Body of pancreas (tissue), 4 donors: Measurements from ENCODE around the gene PSMC3. TPM values are rescaled to one million over a fixed set of nuclear protein-coding genes. Genes with fewer than 3 reads are reported as not detected.

Experiments
- ATAC-seq: fragments of 150-250 bp; one replicate; pipeline ENCODE4 v1.9.1; 2016
- DNase-seq, 4 donors: peaks; one replicate each; pipeline ENCODE4 v3.0.0-alpha.2; 2019
- H3K27ac ChIP-seq, 4 donors: fragments of 200-600 bp; sonication (generic); 1 replicate in 3 of 4; 2 replicates in 1 of 4; pipeline versions ENCODE4 v1.5.1 to v1.6.1; 2016 to 2019; ENCODE audit warnings: mild to moderate bottlenecking in 1 of 4, mixed read lengths in 1 of 4, moderate library complexity in 1 of 4
- H3K27me3 ChIP-seq, 2 donors: fragments of 200-600 bp; sonication (generic); one replicate each; pipeline ENCODE4 v1.6.0; 2016; ENCODE audit warnings: mild to moderate bottlenecking in 1 of 2
- H3K36me3 ChIP-seq, 2 donors: fragments of 200-600 bp; sonication (generic); replicated peaks in 1 of 2; 2 replicates each; pipeline ENCODE4 v1.5.1; 2016; ENCODE audit warnings: low read depth in 2 of 2; ENCODE audit not compliant: insufficient read depth in 1 of 2
- H3K4me1 ChIP-seq: fragments of 200-600 bp; sonication (generic); one replicate; pipeline ENCODE4 v1.6.0; 2016
- H3K4me3 ChIP-seq, 2 donors: fragments of 200-600 bp; sonication (generic); 1 replicate in 1 of 2; 2 replicates in 1 of 2; pipeline ENCODE4 v1.5.1; 2016 to 2019
- H3K9me3 ChIP-seq, 3 donors: fragments of 200-600 bp; sonication (generic); 1 replicate in 2 of 3; 2 replicates in 1 of 3; pipeline ENCODE4 v1.5.1; 2016
- CTCF ChIP-seq, 7 experiments: fragments of 450-650 bp in 4 of 7; fragments of 200-600 bp in 3 of 7; sonication (generic) in 3 of 7; IDR thresholded peaks; one replicate each; pipeline ENCODE4 v1.5.1; 2016 to 2019; ENCODE audit warnings: antibody characterized with exemption in 7 of 7
- POLR2A ChIP-seq, 3 donors: fragments of 450-650 bp; IDR thresholded peaks; one replicate each; pipeline ENCODE4 v1.6.1; 2016; ENCODE audit warnings: antibody characterized with exemption in 3 of 3, mild to moderate bottlenecking in 2 of 3
- WGBS, 2 donors: methylation state at CpG; one replicate each; pipeline ENCODE4 v1.1.5; 2017; 5-methylcytosine and 5-hydroxymethylcytosine counted together
- intact Hi-C: fragments of 100-400 bp; cut with DNase I; formaldehyde crosslinking; loops from one replicate; pipeline ENCODE4 v1.15.1; 2023
- total RNA-seq, 2 donors: library from RNA; depleted of rRNA; stranded (reverse); fragments of >200 nt; gene quantifications; one replicate each; pipeline ENCODE4 v1.1.0, GENCODE V29; 2016

PSMC3 gene
- total RNA-seq, 2 donors from 2014 or later: 43.8 to 62.8 TPM

- no peaks in the 10 kb centered on the region for H3K27me3 ChIP-seq
- H3K27ac ChIP-seq: no peak overlapping the region
- 63 to 76% methylated on average over 4 to 5 of the region's 5 CpGs for WGBS, 2 donors
- TF ChIP-seq POLR2A (IDR thresholded peaks at IDR 0.05) (no peak), CTCF (IDR thresholded peaks at IDR 0.05) (no peak)
- no peaks in the 10 kb centered on the region for H3K9me3 ChIP-seq
- ATAC-seq (no peak), DNase-seq (no peak)
- H3K4me3 ChIP-seq: no peak overlapping the region
- no peaks in the 10 kb centered on the region for H3K36me3 ChIP-seq
- intact Hi-C loops: no loop called here
- peaks cover 1% of the 10 kb centered on the region for H3K4me1 ChIP-seq
Measured at GRCh38 chr11:47430524-47430923, 4.3 kb upstream of the PSMC3 start.

- no peak for DNase-seq
- intact Hi-C loops: no loop called here
- no peaks in the 10 kb centered on the region for H3K27me3 ChIP-seq
- 0 to 1% methylated on average over 14 of the region's 14 CpGs for WGBS, 2 donors
- H3K27ac ChIP-seq: peak overlapping the region; percentile 87 to 91 (median 88)
- H3K9me3 ChIP-seq: no peaks in the 10 kb centered on the region
- peaks cover 13% of the 10 kb centered on the region for H3K4me1 ChIP-seq
- no peak for ATAC-seq
- peak overlapping the region; percentile 90 to 93 for H3K4me3 ChIP-seq
- H3K36me3 ChIP-seq: peaks cover 5 to 18% of the 10 kb centered on the region in 2 donors
- TF ChIP-seq POLR2A (IDR thresholded peaks at IDR 0.05) (no peak), CTCF (IDR thresholded peaks at IDR 0.05) (no peak)
Measured at GRCh38 chr11:47425611-47426010, 628 bp downstream of the PSMC3 start.

GRCh38 chr11:47418454-47419259, 7.6 kb downstream of the PSMC3 start:
- peaks cover 20 to 31% of the 10 kb centered on the region in 2 donors for H3K36me3 ChIP-seq
- DNase-seq (no peak), ATAC-seq (no peak)
- WGBS, 2 donors: 84 to 86% methylated on average over 10 to 23 of the region's 23 CpGs
- no peaks in the 10 kb centered on the region for H3K27me3 ChIP-seq
- H3K27ac ChIP-seq: no peak overlapping the region
- no peak overlapping the region for H3K4me3 ChIP-seq
- intact Hi-C loops: no loop called here
- TF ChIP-seq POLR2A (IDR thresholded peaks at IDR 0.05) (no peak), CTCF (IDR thresholded peaks at IDR 0.05) (no peak)
- H3K4me1 ChIP-seq: peaks cover 14% of the 10 kb centered on the region
- H3K9me3 ChIP-seq: no peaks in the 10 kb centered on the region

GRCh38 chr11:47417712-47418111, 8.5 kb downstream of the PSMC3 start:
- TF ChIP-seq CTCF (IDR thresholded peaks at IDR 0.05): no peak
- TF ChIP-seq POLR2A (IDR thresholded peaks at IDR 0.05): no peak
- ATAC-seq (no peak), DNase-seq (no peak)
- H3K4me3 ChIP-seq: no peak overlapping the region
- intact Hi-C loops: no loop called here
- peaks cover 14% of the 10 kb centered on the region for H3K4me1 ChIP-seq
- H3K27me3 ChIP-seq: no peaks in the 10 kb centered on the region
- peaks cover 19 to 27% of the 10 kb centered on the region in 2 donors for H3K36me3 ChIP-seq
- 80 to 92% methylated on average over 4 to 6 of the region's 6 CpGs for WGBS, 2 donors
- H3K9me3 ChIP-seq: no peaks in the 10 kb centered on the region
- H3K27ac ChIP-seq: no peak overlapping the region
